ENCODE results near the gene NAPEPLD.
"Not testable (repeated sequence)": the region's sequence is repeated elsewhere in the genome, so short reads cannot be mapped to it uniquely, and the experiment has no call there.

Gene NAPEPLD

DNA sequence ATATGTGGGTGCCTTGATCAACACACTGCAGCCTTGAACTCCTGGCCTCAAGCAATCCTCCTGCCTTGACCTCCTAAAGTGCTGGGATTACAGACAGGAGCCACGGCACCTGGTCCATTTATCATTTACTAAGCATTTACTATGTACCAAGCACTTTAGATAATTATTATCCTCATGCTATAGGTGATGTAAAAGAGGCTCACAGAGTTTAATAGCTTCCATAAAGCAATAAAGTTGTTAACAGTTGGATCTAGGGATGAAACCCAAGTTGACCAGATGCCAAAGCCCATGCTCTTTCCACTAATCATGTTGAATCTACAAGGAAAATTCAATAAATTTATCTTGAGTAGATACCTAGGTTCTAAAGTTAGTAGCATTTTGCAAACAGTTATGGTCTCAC lies 5.0 kb downstream of the NAPEPLD start:
- no peak for DNase-seq

DNA sequence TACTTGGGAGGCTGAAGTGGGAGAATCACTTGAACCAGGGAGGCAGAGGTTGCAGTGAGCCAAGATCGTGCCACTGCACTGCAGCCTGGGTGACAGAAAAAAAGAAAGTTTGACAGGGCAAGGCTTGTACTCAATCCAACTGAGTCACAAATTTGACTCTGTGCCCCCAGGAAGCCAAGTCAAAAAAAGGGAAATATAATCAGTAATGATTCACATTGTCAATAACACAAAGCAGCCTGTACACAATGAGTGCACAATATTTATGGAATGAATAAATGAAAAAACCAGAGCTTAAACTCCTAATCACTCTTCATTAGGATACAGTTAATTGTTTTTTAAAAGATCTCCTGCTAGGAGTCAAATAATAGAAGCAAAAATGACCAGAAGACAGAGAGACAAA lies 6.4 kb downstream of the NAPEPLD start:
- DNase-seq = no peak

DNA sequence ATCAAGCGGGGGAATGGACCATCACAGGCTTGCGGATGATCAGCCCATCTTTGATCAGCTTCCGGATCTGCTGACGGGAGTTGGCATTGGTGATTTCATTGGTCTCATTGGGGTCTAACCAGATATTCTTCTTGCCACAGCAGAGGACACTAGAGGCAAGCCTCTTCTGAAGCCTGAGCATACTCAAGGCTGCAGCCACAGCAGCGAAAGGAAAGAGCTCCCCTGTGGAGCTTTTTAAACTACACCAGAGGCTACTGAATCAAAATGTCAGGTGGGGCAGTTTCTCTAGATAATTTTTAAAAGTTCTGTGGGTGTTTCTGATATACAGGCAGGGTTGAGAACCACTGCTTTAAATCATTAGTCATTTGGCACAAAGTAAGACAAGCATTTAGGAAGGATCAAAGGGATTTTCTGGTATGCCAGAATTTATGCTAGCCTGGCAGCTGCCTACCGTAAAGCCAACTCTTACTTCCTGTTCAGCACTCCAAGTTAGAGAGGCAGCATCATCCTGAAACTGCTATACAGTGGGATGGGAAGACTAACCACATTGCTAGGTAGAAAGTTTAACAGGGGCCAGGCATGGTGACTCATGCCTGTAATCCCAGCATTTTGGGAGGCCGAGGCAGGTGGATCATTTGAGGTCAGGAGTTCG lies 7.0 kb downstream of the NAPEPLD start:
- no peak for DNase-seq

DNA sequence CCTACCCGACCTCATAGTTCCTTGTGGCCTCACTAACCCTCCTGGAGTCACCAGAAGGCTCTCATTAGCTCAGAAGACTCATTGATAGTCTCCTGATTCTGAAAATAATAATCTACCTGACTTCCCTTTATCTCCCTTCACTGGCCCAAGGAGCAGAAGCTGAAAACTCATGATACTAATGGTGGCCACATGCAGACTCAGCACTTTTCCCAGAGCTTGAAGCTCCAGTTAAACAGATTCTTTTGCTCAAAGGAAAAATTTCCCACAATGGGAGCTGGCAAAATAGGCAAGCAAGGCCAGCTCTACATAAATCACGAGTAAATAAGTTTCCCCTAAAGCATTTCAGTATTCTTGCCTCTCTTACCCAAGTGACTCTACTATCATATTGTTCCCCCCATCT lies 8.2 kb downstream of the NAPEPLD start:
- no peak for DNase-seq

DNA sequence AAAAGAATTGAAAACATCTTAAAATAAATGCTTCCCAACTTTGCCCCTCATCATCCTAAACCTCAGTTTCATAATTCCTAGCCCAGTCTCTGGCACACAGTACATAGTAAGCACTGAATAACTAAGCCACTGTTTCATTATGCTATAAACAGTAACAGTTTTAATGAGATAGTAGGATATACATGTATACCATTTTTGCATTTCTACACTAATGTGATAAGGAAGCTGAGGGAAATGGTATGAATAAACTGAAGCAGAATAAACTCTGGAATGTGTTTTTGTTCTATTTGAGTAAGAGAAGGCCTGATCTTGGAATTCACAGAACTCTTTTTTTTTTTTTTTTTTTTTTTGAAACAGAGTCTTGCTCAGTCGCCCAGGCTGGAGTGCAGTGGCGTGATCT lies 8.8 kb downstream of the NAPEPLD start:
- DNase-seq = no peak

DNA sequence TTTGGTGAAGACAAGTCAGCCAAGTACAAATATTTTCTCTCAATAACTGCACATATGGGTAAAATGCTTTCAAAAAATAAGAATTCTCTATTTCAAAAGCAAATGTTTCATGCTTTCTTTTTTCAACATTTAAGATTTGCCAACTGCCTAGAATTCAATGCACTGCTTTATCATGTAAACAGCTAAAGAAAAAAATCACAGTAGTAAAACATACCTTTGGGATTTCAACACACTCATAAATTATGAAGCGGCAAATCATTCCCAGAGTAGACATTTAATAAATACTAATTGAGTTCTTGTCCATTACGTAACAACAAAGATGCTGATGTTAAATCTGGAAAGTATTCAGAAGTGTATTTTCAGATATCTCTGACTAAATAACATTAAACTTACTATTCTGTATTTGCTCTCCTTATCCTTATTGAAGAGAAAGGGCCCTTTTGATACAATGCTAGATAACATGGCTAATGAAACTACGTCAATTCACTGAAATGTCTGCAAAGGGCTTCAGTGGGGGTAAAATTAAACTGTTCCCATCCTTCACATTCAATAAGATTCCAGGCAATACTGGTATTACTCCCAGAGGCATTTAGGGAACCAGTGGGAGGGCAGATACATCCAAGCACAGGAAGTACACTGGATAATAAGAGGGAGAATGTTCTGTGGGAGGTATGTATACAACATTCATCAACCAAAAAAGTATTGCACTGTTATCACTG lies 13.9 kb downstream of the NAPEPLD start:
- no peak for DNase-seq

DNA sequence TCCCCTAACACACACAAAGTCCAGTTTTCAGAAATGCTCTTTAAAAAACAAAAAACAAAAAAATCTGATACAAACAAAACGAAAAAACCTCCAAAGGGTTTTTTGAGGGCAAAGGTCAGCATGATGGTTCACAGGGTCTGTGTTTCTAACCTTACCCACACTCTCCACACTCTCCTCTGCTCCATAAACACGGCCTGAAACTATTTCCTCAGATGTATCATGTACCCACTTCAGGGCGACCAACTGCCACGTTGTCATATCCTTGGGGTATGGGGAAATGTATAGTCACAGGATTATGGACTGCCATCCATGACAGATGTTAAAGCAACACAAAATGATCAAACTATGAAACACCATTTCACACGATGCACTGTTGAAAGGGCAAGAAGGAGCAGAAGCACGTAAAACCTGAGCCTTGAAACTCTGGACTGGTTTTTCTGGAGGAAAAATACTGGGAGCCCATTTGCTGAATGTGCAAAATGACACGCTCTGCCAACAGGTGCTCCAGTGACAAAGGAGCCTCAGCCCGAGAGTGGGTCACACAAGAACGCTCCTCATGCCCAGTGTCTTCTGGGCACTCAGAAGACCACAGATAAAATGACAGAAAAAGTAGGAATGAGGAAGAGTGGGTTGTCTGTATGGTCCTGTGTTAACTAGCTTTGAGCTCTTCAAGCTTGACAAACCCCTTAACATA lies 15.8 kb downstream of the NAPEPLD start:
- no peak for DNase-seq

DNA sequence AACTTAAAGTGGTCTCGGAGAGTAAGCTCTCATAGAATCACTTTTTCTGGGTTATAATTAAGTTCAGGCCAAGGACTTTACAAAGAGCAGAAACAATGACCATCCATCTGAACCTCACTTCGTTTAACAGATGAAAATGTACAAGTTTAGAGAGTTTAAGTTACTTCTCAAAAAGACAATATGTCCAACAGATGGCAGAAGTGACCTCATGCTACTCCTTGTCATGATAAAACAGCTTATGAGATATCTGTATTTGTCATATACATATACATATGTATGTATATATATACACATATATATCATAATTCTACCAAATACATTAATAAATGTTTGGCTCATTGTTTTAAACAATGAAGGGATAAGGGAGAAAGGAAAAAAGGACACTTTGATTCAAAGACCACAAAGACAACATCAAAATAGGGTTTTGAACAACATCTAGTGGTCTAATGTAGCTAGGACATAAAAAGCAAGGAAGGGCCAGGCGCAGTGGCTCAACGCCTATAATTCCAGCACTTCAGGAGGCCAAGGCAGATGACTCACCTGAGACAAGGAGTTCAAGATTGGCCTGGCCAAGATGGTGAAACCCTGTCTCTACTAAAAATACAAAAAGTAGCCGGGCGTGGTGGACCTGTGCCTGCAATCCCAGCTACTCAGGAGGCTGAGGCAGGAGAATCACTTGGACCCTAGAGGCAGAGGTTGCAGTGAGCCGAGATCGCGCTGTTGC lies 17.8 kb downstream of the NAPEPLD start:
- no peak for DNase-seq

DNA sequence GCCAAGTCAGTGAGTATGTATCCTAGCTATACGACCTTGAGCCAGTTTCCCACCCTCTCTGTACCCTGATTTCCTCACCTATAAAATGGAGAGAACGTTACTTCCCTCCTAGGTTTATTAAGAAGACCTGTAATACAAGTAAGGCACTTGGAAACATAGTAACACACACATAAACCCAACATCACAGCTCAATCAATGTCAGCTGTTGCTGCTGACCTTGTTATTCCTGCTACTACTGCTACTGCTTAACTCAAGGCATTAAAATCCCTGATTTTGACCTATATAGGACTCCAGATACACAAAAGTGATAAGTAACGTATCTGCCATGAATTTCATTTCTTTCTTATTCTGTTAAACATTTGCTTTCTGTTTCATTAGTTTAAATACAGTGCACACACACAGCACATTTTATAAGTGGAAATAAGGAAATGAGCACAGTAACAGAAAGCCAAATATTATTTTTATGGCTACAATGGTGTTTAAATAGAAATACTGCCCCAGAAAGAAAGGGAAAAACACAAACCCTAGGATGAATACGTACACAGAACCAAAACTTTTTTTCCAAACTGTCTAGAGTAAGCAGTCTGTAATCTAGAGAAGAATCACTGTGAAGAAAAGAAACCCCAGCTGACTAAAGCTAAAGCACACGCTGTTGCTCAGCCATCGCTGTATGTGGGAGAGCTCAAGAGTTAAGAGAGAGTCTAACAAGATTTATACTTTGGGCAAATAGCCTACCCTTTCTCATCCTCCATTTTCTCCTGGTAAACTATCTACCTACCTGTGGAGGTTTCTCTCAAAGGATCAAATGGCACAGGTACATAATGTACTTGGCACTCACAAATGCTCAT lies 19.0 kb downstream of the NAPEPLD start:
- no peak for DNase-seq

DNA sequence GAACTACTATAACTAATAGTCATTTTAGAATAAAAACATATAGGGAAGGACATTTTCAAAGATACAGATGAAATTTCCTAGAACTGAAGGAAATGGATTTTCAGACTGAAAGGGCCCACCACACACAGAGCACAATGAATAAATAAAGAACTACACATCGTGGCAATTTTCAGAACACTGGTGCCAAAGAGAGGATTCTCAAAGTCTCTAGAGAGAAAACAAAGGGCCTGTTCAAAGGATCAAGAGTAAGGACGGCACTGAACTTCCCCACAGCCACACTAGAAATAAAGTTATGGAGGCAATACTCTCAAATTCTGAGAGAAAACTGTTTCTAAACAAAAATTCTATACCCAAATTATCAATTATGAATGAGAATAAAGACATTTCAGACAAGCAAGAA lies 21.9 kb downstream of the NAPEPLD start:
- DNase-seq = no peak

DNA sequence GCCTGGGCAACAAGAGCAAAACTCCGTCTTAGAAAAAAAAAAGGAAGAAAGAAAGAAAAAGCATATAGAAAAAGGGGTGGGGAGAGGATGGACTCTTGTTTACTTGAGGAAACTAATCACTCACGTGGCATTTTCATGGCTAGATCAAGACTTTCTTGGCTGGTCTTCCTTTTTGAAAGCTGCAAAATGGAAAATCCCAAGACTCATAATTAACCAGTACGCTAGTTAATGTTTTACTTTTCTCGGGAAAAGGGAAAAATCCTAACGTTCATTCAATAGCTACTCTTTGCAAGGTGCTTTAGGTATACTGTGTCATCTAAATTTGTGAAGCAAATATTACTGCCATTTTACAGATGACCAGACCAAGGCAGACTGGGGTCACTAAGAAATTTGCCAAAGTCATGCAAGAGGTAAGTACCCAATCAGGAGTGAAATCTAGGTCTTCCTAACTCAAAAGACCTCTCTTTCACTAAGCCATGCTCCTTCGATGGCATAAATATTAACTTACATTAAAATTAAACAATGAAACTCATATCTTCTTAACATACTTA lies 24.4 kb downstream of the NAPEPLD start:
- DNase-seq = no peak

DNA sequence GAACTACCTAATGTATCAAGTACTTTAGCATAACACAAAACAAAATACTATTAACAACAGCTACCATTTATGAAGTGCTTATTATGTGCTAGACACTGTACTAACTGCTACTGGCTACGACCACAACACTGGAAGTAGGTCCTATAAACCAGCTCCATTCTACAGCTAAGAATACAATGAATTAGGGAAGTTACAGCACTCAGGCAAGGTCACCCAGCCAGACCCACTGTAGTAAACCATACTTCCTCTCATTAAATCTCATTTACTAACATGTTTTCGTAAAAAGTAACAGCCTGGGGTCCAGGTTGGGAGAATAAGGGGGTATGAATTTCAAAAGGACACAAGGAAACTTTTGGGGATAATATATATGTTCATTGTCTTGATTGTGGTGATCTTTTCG lies 25.4 kb downstream of the NAPEPLD start:
- no peak for DNase-seq

DNA sequence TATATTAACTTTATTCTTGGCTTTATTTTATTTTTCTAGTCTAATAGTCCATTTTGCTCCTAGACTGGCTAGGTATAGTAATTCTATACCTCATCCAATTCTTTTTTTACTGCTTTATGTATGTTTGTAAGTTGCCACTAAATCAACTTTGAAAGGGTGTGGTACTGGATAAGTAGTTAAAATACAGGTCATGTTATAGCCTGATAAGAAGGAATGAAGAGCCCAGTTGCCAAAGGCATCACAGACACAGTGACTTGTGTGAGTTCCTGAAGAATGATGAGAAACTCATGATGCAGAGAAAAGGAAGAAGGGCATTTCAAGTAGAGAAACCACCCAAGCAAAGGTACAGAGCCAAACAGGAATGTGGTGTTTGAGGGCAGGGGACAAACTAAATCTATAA lies 27.3 kb downstream of the NAPEPLD start:
- DNase-seq = no peak

DNA sequence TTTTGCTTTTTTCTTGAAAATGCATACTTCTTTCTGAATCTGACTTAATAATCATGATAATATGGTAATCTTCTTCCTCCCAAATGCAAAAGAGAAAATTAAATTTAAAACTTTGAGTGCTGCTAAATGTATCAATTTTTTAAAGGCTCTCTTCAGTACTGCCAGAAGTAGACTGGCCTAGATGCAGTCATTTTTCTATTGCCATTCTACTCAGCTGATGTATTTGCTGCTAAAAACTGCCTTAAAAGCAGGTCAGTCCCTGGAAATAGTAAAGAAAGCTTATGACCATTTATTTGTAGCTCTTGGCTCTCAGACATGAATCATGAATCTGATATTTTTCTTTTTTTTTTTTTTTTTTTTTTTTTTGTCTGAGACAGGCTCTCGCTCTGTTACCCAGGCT lies 28.5 kb downstream of the NAPEPLD start:
- no peak for DNase-seq

DNA sequence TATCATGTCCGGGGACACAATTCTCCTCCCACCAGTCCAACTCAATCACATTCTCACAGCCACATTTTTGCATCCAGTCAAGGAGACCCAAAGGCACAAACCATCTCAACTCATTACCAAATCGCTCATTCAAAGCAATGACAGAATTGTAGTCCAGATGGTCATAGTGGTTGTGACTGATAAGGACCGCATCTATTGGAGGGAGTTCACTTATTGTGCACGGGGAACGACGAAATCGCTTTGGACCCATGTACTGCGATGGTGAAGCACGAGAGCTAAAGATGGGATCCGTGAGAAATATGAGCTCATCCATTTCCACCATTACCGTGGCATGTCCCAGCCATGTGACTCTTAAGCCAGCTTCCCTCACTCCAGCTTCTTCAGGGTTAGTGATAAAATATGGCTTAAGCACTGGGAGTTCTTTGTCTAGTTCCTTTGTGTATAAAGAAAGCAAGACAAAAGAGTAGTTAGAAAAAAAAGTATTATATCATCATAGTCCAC lies 29.1 kb downstream of the NAPEPLD start:
- DNase-seq = no peak

DNA sequence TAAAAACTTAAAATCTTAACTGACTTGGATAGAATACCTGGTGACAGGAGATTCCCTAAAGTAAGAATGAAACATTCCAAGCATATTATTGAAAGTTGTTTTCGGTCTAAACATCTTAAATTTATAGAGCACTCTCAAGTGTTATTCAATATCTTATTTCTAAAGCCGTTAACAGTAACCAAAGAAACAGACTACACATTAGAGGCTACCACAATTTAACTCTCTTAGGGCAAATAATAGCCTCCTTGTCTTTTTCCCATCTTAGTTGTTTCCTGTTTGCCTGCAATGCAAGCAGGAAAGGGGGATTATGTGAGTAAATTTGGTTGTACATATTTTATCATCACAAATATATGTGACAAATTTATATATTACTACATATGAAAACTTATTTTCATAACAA lies 31.4 kb downstream of the NAPEPLD start:
- no peak for DNase-seq

DNA sequence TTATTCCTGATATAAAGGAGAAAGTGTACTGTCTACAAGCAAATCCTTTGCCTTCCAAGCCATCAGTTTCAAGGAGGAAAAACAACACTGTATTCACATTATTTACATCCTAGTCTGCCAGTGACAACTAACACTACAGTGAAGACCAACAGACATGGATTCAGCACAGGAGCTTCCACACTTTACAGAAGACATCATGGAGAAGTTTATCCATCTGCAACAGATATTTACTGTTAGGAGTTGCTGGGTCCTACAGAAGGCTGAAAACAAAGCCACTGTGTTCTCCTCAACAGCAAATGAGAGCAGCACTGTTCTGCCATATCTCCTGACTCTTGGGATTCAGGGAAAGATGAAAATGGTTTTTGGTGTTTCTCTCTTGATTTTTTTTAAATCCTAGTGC lies 31.9 kb downstream of the NAPEPLD start:
- no peak for DNase-seq

DNA sequence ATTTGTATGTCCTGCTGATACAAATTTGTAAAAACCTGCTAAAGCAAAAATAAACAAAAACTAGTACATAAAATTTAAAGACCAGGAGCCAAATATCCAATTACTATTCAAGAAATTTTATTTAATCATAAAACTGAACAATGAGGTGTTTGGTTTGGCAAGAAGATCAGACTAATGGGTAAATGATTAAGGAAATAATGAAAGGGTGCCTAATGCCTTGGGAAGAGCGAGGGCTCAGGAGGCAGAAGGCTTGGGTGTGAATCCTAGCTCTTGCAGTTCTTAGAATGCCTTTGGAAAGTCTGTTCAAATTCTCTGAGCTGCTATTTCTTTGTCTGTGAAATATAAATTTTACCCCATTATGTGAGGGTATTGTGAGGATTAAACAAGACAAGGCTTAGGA lies 32.4 kb downstream of the NAPEPLD start:
- no peak for DNase-seq

DNA sequence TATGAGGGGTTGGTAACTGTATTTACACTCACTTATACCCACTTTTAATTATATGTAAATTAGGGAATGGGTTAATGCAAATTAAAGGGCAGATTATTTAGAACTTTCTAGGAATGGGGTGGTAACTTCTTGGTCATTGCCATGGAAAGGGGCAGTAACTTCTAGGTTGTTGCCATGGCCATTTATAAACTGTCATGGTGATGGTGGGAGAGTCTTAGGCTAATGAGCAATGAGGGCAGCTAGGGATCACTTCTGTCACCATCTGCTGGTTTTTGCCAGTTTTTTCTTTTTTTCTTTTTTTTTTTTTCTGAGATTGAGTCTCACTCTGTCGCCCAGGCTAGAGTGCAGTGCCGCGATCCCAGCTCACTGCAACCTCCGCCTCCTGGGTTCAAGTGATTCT lies 33.1 kb downstream of the NAPEPLD start:
- DNase-seq = no peak

DNA sequence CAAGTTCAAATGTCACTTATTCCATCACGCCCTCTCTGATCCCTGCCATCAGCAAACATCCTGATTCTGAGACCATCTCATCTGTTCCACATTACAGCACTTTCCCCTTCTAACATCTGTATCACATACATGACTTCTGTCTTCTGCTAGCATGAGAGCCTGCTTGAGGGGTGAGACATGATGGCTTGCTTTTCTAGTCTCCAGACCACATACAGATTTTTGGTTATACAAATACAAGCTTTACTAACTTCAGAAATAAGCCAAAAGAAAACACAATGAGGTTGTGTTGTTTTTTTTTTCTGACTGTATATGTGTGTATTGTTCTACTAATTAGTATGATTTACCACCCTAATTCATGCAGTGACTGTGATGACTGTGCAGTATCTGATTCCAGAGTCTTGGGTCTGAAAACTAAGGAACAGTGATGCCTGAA lies 34.3 kb downstream of the NAPEPLD start:
- DNase-seq = no peak

DNA sequence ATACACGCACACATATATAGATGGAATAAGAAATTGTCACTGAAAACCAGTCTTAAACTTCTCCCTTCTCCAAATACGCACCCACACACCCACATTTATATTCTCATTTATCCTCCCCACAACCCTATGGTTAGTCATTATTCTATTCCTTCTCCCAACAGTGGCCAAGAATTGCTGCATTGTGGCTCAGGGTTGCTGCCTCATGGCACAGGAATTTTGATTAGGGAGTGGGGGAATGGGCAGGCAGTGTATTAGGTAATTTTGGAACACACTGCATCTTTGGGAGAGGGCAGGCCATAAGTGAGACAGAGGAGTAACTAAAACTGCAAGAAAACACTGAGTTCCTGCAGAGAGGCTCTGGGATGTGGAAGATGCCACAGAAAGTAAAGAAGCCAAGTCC lies 35.7 kb downstream of the NAPEPLD start:
- no peak for DNase-seq

DNA sequence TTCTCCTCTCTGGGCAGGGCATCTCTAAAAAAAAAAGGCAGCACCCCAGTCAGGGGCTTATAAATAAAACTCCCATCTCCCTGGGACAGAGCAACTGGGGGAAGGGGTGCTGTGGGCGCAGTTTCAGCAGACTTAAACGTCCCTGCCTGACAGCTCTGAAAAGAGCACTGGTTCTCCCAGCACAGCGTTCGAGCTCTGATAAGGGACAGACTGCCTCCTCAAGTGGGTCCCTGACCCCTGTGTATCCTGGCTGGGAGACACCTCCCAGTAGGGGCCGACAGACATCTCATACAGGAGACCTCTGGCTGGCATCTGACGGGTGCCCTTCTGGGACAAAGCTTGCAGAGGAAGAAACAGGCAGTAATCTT lies 42.2 kb downstream of the NAPEPLD start:
- DNase-seq = not testable (repeated sequence)
